ENCODE measurements around the gene MCF2L2.
"Not testable (repeated sequence)": the region's sequence is repeated elsewhere in the genome, so short reads cannot be mapped to it uniquely, and the experiment has no call there.

Gene MCF2L2

DNA sequence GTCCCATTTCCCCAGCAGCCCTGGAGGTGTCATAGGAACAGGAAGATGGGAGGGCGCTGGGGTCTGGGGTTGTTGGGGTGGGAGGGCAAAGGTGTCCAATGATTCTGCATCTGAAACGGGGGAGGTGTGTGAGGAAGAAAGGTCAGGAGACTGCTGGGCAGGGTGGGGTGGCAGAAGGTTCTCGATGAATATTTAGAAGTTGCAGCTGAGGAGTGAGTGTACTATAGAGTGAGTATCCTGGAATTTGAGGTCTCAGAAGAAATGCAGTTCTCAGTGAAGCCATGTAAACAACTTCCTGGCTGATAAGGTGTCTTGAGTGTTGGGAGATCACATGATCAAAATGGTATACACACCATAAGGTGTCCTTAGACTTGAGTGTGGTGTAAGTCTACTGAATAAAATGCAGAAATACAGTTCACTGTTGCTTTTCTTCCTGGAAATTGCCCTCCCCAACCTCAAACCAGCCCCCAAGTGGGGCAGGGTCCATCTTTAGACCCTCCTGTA is 165.5 kb downstream of the MCF2L2 start:
- DNase-seq = no peak

DNA sequence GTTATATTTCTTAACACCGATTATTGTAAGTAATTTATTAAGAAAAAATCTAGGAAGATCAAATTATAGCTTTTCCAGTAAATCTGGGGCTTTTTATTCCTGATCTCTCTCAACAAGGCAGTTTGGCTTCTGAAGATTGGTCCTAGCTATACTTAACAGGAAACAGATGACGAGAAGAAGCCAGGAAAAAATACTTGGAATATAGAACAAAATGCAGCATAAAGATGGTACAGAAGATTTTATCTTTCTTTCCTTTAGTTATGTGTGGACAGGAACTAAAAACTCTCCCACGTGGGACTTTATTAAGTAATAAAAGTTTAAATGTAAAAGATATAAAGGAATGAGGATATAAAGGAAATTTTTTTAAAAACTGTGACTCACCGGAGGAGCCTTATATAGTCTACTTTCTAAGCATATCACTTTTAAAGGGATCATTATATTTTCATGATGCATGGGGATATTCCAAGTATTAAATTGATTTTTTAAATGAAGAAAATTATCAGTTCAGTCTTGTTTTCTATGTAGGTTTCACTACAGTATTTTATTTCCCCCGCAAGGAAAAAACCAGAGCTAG is 167.2 kb downstream of the MCF2L2 start:
- DNase-seq = no peak

DNA sequence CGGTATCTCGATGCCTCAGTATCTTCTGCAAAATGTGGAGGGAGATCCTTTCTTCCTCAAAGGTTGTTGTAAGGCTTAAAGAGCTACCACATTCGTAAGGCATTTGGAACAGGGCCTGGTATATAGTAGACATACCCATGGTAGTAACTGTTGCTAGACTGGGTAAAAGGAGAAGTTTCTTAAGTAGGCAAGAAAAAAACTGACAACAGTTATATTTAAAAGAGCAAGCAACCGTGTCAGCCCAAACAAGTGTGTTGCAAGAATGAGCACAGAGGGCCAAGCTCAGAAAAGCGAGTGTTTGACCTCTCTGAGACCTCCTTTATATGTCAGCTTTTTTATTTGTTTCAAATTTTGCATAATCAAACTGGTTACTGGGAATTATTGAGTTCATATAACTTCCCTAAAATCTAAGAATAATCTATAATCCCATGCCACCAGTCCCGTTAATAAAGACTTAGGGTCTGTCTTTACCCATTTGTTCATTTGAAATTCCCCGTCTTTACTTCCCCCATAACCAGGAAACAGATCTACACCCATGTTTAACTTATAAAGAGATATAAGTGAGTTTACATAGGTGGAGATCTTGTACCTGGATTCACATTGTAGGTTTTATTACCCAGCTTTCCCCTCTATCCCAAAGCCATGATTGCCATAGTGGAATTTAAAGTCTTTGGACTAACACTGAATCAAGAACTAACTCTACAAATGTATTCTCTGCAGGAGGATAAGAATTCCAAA is 168.1 kb downstream of the MCF2L2 start:
- no peak for DNase-seq

DNA sequence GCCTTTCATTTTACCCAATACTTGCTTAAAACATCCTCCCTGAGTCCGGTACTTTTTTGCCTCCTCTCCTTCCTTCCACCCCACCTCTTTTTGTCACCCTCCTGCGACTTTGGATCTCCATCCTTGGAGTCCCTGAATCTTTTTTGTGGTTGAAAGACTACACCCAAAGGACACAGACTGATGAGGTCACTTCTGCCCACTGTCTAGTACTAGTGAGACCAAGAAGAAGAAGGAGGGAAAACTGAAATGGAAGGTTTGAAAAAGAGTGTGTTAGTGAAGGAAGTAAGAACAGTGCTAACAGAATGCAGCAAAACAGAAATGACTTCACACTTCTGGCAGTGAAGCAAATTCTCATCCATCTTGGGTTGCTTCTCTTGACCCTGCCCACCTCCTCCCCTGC is 168.8 kb downstream of the MCF2L2 start:
- no peak for DNase-seq

DNA sequence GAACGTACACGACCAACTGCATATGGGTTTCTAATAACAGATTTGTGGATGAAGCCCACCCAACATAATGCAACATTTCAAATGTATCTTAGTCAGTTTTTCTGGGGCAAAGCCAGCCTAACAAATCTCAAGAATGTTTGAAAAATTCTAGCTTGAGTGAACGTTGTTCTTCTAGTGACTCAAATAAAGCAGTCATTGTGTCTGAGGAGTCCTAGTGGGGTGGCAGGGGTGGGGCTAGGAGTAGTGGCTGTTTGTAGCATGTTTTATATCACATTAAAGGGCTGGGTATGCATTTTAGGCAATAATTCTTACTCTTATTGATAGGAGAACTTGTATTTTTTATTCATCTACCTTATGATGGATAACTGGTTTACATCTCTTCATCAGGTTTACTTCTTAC is 169.3 kb downstream of the MCF2L2 start:
- no peak for DNase-seq

DNA sequence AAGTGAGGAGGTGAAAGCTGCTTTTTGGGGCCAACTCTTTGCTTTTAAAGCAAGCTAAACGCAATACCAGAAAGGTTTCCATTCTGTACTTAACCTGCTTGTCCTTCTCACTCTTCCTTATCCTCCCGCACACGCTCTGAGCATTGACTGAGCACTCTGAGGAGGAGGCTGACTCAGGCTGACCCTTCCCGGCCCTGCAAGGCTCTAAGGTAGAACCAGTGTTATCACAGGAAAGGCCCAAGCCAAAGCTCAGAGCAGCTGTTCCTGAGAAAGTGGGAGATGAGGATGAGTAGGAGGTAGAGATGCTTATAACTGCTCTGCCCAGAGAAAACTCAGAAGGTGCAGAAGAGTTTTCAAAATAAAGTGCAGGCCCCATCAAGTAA is 173.1 kb downstream of the MCF2L2 start:
- DNase-seq = no peak

DNA sequence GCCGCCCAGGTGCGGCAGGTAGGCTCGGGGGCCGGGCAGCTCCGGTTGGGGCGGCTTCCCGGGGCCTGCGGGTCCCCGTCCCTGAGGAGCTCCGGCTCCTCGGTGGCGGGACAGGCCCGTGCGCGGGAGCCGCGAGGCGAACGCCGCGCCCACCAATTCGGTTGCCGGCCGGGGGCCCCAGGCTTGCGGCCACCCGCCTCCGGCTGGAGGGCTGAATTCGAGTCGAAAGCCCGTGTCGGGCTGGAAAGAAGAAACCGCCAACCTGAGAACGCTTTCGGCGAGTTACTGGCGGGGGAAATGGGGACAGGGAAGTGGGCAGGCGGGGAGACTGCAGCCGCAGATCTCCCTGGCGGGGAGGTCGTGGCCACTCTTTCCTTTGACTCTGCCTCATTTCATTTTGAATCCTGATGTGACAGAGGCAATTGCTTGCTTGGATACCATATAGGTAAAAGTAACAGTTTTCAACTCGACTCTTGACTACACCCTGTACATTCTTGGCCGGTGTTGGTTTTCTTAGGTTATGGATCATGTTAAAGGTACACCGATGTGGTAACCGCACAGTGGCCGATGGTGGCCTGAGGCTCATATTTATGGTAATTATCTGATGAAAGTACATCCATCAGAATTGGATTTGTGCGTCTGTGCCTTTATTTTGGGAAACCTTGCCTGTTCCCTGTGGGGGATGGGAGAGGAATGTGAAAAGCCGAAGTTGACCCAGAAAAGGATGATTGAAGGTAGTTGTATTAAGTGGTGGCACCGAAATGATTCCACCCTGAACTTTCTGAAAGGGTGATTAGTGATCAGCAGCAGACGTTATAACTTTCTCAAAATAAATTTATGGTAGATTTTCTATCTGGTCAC is 173.7 kb downstream of the MCF2L2 start:
- peak; percentile 48 for DNase-seq

DNA sequence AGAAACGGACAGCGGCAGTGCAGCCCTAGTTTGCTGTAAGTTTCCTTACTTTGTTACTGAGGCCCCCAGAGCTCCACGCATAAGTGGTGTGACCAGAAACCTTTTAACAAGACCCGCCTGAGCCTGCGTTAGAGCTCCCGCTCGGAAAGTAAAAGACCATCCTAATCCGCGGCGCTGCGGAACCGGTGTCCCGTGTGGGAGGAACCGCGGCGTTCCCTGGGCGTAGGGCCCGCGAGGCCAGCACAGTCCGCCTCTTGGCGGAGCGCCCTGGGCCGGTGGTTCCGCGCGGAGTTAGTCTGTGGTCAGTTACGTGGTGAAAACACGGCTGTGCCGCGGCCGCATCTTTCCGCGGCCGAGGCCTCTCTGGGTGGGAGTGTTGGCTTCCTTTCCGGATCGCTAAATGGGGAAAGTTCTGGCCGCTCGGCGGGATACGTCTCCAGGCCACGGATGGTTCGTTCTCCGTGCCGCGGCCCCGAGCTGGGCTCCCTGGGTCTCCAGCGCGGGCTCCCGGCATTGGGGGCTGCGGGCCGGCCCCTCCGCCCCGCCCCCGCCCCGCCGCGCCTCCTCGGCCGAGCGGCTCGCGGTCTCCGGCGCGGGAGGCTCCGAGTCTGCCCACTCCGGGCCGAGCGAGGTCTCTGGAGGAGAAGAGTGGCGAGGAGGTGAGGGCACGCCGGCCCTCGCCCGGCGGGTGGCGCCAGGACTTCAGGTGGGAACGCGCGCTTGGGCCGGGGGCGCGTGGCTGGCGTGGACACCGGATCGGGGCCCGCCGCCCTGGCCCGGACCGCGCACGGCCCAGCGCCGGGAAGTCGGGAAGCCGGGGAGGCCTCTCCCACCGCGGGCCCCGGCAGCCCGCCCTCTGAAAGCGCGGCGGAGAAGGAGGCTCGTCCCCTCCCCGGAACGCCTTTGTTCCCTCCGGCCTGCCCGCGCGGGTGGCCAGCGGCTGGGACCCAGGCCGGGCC is 174.6 kb downstream of the MCF2L2 start:
- peak; percentile 49 for DNase-seq

DNA sequence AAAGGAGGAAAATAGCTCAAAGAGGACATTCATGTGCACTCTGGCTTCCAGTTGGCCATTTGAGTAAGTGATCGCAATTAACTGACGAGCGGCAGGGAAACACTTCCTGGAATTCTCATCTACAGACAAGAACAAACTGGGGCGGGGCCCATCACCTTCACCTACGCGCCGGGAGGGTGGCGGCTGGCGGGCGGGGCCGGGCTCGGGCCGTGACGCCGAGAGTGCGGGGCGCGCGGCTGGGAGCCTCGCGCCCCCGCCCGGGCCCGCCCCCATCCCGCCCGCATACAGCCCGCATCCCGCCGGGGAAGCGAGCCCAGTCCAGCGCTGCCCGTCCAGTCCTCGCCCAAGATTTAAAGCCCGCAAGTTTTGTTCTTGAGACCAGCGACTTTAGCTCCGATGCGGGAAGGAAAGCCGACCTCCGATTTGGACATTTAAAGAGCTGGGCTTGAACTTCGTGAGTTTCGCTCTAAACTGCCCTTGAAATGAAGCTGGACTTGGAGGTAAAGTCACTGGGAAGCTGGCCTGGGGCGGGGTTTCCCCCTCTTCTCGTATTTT is 175.4 kb downstream of the MCF2L2 start, which contains the start of gene B3GNT5:
B3GNT5 (plus strand) TSS at position 281 of the 555 bp plus-strand sequence. CDS start 16,546 bp downstream, outside the sequence.
- peak; percentile 89 for DNase-seq

DNA sequence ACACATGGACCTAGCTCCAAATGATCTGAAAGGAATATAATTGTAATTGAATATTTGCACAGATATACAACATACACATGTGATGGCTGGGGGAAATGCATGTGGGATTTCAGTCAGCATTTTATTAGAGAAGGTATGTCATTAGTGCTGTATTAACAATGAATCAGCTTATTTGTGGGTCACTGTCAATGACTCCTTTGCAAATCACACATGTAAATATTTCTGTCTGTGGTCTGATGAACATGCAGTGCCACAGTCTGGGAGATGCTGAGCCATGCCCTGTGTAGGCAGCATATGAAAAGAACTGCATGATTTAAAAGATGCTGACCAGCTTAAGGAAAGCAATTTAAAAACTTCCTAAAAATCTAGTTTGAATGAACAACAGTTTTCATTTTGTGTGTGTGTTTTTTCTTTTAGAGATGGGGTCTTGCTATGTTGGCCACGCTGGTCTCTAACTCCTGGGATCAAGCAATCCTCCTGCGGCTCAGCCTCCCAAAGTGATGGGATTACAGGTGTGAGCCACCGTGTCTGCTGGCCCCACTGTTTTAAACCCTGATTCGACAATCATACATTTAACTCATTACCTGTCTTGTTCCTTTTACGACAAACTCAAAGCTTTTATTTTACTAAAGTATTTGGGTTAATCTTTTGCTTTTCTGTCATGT is 176.2 kb downstream of the MCF2L2 start:
- no peak for DNase-seq

DNA sequence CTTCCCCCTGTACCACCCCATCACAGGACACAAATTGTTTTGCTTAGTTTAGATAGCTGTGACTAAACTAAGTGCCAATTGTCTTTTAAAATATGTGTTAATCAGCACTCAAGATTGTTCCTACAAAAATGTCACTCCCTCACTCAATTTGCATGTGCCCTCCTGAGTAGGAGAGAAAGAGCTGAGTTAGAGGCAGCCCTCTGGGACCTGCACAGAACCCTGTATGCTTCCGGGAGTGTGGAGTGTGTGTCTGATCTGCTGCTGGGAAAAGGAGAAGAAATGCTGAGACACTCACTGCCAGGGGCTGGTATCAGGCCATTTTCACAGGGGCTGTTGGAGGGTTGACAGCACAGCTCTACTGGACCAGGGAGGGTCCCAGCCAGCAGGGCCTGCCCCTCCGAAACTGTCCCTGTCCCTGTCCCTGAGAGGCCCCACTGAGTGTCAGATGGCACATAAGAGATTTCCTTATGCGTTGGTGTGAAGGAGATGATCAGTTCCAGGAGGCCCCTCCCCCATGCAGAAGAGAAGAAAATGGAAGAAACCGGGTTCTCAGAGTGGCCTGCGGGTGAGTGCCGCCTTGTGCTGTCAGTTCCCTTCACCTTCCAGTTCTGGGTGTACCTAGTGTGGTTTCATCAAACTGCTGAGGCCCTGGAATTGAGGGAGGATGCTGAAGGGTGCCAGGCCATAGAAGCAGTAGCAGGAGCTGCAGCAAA is 179.3 kb downstream of the MCF2L2 start:
- no peak for DNase-seq

DNA sequence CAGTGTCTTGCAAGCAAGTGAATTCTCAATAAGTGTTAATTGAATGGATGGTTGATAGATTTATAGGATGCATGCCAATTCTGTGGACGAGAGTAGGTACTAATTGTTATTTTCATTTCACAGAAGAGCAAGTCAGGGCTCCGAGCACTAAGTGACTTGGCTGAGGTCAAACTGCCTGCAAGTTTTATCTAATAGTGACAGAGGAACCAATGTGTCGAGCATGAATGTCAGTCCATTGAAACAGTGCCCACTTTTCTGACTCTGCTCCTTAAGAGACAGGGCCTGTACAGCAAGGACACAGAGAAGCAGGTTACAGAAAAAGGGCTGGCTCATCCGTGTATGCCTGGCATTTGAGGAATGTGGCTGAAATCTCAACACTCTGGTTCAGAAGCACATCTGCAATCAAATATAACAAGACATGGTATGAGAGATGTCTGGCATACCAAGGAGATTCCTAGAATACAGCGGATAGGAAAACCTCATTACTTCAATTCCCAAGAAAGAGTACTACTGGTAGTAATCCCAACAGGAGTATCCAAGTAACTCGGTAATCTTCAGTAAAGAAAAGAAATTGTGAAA is 181.3 kb downstream of the MCF2L2 start:
- no peak for DNase-seq

DNA sequence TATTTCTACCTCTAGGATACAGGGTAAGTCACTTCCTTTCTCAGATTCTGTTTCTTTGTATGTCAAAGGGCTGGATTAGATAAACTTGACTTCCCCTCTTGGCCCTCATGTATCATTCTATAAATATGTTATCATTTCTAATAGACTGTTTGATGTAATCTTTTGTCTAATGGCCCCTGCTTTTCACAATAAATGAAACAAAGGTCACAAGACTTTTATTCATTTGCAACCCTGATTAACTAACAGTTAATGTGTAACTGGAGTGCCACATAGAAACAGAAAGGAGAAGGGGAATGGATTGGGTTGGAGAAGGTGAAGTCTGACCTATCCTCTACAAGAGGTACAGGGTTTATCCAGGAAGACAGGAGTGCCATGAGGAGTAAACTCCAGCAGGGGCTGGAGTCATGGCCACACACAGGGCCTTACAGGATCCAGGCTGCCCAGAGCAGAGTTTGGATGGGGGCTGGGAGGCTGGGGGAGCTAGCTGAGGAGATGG is 183.4 kb downstream of the MCF2L2 start:
- no peak for DNase-seq

DNA sequence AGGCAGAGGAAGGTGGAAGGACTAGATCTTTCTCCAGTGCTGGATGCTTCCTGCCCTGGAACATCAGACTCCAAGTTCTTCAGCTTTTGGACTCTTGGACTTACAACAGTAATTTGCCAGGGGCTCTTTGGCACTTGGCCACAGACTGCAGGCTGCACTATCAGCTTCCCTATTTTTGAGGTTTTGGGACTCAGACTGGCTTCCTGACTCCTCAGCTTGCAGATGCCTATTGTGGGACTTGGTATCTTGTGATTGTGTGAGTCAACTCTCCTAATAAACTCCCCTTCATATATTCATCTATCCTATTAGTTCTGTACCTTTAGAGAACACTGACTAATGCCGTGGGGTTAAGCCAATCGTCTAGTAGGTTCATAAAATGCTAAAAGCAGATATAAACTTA is 184.2 kb downstream of the MCF2L2 start:
- no peak for DNase-seq

DNA sequence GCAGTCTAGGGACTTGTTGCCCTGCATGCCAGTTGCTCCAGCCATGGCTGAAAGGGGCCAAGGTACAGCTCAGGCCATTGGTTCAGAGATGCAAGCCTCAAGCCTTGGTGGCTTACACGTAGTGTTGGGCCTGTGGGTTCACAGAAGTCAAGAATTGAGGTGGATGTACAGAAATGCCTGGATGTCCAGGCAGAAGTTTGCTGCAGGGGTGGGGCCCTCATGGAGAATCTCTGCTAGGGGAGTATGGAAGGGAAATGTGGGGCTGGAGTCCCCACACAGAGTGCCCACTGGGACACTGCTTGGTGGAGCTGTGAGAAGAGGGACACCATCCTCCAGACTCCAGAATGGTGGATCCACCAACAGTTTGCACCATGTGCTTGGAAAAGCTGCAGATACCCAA is 186.0 kb downstream of the MCF2L2 start:
- no peak for DNase-seq

DNA sequence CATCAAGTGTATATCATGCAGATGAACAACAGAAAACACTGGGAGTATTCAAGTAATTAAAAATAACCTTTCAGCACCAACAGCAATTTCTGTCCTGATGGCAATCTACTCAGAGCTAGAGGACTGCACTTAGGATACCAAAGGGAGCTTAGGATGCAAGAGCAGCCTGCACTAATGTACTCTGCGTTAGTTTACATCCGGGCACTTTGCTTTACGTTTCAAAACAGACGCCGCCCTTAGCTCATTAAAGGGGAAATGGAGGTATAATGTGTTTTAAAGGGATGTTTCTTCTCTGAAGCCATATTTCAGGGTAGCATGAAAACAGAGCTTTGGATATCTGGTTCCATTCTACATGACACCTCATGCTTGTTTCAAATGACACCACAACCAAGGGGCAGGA is 189.4 kb downstream of the MCF2L2 start:
- DNase-seq = no peak

DNA sequence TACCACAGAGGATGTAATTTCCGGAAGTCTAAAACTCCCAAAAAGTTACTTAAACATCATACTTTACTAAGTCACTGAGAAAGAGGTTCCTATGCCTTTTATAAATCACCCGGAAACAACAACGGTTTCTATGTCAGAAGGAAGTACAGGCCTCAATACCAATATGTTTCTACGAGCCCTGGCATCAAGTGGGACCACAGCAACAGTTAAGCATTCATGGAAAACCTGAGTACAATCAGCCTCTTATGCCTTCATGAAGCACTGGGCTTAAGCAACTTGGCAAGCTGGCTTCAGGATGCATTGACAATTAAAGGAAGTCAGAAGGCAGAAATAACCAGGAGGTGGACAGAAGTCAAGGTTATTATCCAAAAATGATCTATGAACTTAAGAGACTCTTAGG is 194.5 kb downstream of the MCF2L2 start:
- DNase-seq = no peak

DNA sequence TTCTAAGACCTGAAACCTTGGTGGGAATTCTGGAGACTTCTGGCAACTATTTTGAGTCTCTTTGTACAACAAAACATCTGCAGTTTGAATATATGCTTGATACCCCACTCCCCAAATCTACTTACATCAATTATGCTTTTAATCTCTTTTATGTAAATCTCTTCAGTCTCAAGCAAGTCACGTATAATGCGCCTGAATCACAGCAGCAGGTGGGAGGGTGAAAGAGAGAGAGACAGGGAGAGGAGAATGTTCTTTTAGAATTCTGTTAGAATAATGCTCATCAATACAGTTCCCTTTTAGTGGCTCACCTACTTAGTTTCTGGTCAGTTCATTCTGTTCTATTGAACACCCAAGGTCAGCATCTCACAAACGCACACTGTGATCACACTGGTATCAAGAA is 197.6 kb downstream of the MCF2L2 start:
- DNase-seq = no peak

DNA sequence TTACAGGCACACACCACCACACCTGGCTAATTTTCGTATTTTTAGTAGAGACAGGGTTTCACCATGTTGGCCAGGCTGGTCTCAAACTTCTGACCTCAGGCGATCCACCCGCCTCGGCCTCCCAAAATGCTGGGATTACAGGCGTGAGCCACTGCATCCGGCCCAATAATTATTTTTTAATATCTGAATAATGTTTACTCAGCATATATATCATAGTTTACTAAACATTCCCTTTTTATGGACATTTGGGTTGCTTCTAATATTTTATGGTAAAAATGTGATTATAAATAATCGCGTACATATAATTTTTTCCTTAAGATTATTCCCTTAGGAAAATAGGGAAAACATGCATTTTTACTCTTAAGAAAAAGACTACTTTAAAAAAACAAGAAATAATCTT is 198.2 kb downstream of the MCF2L2 start:
- DNase-seq = not testable (repeated sequence)

DNA sequence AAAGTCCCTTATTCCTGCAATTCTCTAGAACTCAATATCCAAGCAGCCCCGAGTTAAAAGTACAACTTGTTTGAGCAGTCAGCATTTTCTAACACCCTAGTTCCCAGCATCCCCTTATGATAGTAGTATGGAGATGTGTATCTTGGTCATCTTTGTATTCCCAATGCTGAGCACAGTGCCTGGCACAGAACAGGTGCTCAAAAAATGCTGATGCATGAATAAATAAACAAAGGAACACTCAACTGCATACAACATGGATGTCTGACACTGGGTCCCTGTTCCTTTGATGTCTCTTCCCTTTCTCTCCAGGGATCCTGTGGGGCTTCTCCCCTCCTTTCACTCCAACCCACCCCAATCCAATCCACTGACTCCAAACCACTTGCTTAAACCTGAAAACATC is 199.2 kb downstream of the MCF2L2 start:
- no peak for DNase-seq
